Endothelial cell of umbilical vein (primary cell): Measurements from ENCODE around the gene PHF3.

ENCODE experiments used
- EZH2 ChIP-seq: IDR thresholded peaks from 2 replicates; pipeline ENCODE4 v1.6.1; 2012; ENCODE audit warnings: borderline replicate concordance, low read depth, mild to moderate bottlenecking, moderate library complexity, low read length, inconsistent platforms; ENCODE audit not compliant: severe bottlenecking
- POLR2A ChIP-seq: IDR thresholded peaks from 2 replicates; pipeline ENCODE4 v1.6.1; 2012; ENCODE audit warnings: low read depth, mild to moderate bottlenecking, control low read depth, low read length
- TF ChIP-seq, protein P1 (sequence below), 2 donors: IDR thresholded peaks; 1 replicate in 1 of 2; 2 replicates in 1 of 2; pipeline ENCODE4 v1.5.1; 2011; ENCODE audit warnings: low read length in 2 of 2, mild to moderate bottlenecking in 2 of 2, moderate library complexity in 2 of 2, control low read depth in 1 of 2, inconsistent platforms in 1 of 2, low read depth in 1 of 2; ENCODE audit not compliant: insufficient read depth in 1 of 2; ENCODE audit errors: extremely low read depth in 1 of 2

DNA sequence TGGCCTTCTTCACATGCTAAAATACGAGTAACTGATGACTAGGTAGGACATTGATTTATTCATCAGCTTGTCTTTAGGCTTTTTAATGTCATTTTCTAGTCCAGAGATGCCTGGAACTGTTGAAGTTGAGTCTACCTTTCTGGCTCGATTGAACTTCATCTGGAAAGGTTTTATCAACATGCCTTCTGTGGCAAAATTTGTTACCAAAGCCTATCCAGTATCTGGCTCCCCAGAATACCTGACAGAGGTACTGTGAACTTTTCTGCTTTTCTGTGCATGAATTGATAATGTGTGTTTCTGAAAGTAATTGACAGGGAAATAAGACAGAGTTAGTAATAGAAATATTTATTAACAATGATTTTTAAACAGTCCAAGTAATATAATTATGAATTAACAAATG is 71.0 kb downstream of the PHF3 start:
- TF ChIP-seq, protein P1, sequence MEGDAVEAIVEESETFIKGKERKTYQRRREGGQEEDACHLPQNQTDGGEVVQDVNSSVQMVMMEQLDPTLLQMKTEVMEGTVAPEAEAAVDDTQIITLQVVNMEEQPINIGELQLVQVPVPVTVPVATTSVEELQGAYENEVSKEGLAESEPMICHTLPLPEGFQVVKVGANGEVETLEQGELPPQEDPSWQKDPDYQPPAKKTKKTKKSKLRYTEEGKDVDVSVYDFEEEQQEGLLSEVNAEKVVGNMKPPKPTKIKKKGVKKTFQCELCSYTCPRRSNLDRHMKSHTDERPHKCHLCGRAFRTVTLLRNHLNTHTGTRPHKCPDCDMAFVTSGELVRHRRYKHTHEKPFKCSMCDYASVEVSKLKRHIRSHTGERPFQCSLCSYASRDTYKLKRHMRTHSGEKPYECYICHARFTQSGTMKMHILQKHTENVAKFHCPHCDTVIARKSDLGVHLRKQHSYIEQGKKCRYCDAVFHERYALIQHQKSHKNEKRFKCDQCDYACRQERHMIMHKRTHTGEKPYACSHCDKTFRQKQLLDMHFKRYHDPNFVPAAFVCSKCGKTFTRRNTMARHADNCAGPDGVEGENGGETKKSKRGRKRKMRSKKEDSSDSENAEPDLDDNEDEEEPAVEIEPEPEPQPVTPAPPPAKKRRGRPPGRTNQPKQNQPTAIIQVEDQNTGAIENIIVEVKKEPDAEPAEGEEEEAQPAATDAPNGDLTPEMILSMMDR (IDR thresholded peaks at IDR 0.05; ENCODE audit: extremely low read depth in 1 of 2, insufficient read depth in 1 of 2, low read depth in 1 of 2, low read length in 2 of 2): no peak
- TF ChIP-seq EZH2 (no peak), POLR2A (no peak)
